Activated CD4-positive, alpha-beta memory T cell treated with anti-CD3 and anti-CD28 coated beads, Interleukin-2, amount 10 ng/mL, durations not matched to agents 7 days and 5 days (primary cell): ENCODE measurements around the gene LIMS1. TPM values are rescaled to one million over a fixed set of nuclear protein-coding genes. Genes with fewer than 3 reads are reported as not detected.
"Not testable (repeated sequence)": the region's sequence is repeated elsewhere in the genome, so short reads cannot be mapped to it uniquely, and the experiment has no call there.

Experiments used
- CTCF ChIA-PET: fragments of 350-600 bp; sonication (Branson Sonifier 250); formaldehyde crosslinking; loops from one replicate; lab custom pipeline; 2021; ENCODE audit warnings: antibody characterized with exemption, inconsistent platforms; lab: Charles Lee
- POLR2A ChIA-PET: fragments of 350-600 bp; sonication (Branson Sonifier 250); formaldehyde crosslinking; loops from one replicate; lab custom pipeline; 2021; ENCODE audit warnings: antibody characterized with exemption; lab: Charles Lee
- DNase-seq: peaks from one replicate; pipeline ENCODE4 v3.0.0-alpha.2; 2020
- H3K27ac Mint-ChIP-seq: one replicate; pipeline ENCODE4 v1.8.0; 2021; ENCODE audit warnings: mild to moderate bottlenecking, mixed read lengths
- H3K27me3 Mint-ChIP-seq: one replicate; pipeline ENCODE4 v1.8.0; 2021; ENCODE audit warnings: mixed read lengths
- H3K36me3 Mint-ChIP-seq: one replicate; pipeline ENCODE4 v1.8.0; 2021; ENCODE audit warnings: low read depth, mixed read lengths
- H3K4me1 Mint-ChIP-seq: one replicate; pipeline ENCODE4 v1.8.0; 2021; ENCODE audit warnings: mixed read lengths
- H3K4me3 Mint-ChIP-seq: one replicate; pipeline ENCODE4 v1.8.0; 2021; ENCODE audit warnings: mild to moderate bottlenecking, mixed read lengths
- H3K9me3 Mint-ChIP-seq: one replicate; pipeline ENCODE4 v1.8.0; 2021; ENCODE audit warnings: mixed read lengths
- total RNA-seq, 2 experiments: library from RNA; stranded (reverse); gene quantifications; one replicate each; pipeline ENCODE4 v1.2.3, GENCODE V29; 2021

The LIMS1 gene
- total RNA-seq, 2 experiments from 2014 or later = 129 to 136 TPM

DNA sequence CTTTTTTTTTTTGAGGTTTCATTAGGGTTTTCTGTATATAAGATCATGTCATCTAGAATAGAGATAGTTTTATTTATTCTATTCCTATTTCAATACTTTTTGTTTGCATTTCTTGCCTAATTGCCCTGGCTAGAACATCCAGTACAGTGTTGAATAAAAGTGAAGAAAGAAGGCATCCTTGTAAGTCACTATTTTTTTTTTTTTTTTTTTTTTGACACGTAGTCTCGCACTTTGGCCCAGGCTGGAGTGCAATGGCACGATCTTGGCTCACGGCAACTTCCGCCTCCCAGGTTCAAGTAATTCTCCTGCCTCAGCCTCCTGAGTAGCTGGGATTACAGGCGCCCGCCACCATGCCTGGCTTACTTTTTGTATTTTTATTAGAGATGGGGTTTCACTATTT lies 157.2 kb downstream of the LIMS1 start:
- Mint-ChIP-seq H3K4me3 (no peak overlapping the region), H3K27me3 (no peaks in the 10 kb centered on the region), H3K27ac (no peak overlapping the region), H3K36me3 (peaks cover 4% of the 10 kb centered on the region), H3K9me3 (no peaks in the 10 kb centered on the region), H3K4me1 (no peaks in the 10 kb centered on the region)
- ChIA-PET CTCF (no interaction called here), POLR2A (no interaction called here)
- no peak for DNase-seq

DNA sequence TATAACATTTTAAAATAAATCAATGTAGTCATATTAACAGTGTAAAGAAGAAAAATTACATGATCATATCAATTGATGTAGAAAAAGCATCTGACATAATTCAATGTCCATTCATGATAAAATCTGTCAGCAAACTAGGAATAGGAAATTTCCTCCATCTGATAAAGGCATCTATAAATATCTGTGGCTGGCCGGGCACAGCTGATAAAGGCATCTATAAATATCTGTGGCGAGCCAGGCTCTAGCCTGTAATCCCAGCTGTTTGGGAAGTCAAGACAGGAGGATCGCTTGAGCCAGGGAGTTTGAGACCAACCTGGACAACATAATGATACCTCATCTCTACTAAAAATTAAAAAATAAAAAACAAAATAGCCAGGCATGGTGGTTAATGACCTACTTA lies 166.9 kb downstream of the LIMS1 start:
- Mint-ChIP-seq H3K27ac (no peak overlapping the region), H3K36me3 (peaks cover under 1% of the 10 kb centered on the region), H3K27me3 (no peaks in the 10 kb centered on the region), H3K4me3 (no peak overlapping the region), H3K9me3 (no peaks in the 10 kb centered on the region), H3K4me1 (no peaks in the 10 kb centered on the region)
- CTCF ChIA-PET = no interaction called here
- POLR2A ChIA-PET = no interaction called here
- DNase-seq = no peak

DNA sequence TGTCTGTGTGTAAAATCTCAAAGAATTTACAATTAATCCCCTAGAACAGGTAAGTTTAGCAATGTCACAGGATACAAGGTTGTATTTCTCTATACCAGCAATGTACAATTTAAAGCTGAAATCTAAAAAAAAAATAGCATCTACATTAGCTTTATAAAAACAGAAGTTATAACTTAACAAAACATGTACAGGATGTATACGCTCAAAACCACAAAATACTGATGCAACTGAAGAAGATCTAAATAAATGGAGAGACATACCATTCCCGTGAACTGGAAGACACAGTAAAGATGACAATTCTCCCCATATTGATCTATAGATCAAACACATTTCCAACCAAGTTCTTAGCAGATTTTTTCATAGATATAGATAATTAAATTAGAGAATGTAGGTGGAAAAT lies 167.5 kb downstream of the LIMS1 start:
- no peak overlapping the region for H3K4me3 Mint-ChIP-seq
- H3K9me3 Mint-ChIP-seq = no peaks in the 10 kb centered on the region
- DNase-seq = no peak
- H3K4me1 Mint-ChIP-seq = no peaks in the 10 kb centered on the region
- ChIA-PET CTCF (no interaction called here), POLR2A (interaction anchor here (1.2 kb wide), 1 partner anchor 10 kb away, joined by 4 read pairs; no protein-coding TSS in a partner anchor)
- H3K36me3 Mint-ChIP-seq = peaks cover 4% of the 10 kb centered on the region
- no peak overlapping the region for H3K27ac Mint-ChIP-seq
- H3K27me3 Mint-ChIP-seq = no peaks in the 10 kb centered on the region

DNA sequence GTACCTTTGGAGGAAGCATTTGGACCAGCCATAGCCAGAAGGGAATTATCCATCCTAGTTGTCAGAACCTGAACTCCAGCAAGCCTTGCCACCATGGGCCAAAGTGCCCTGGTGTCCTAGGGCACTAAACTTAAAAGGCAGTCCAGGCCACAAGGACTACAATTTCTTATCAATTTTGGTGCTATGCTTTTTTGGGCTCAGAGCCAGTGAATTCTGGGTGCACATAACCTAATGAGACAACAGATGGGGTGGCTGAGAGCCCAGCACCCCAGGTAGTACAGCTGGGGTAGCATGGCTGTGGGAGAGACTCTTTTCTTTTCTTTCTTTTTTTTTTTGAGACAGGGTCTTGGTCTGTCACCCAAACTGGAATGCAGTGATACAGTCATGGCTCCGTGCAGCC lies 170.6 kb downstream of the LIMS1 start:
- Mint-ChIP-seq H3K4me3 (no peak overlapping the region), H3K4me1 (no peaks in the 10 kb centered on the region), H3K27me3 (peaks cover 4% of the 10 kb centered on the region), H3K27ac (no peak overlapping the region), H3K36me3 (peaks cover 4% of the 10 kb centered on the region), H3K9me3 (peaks cover 5% of the 10 kb centered on the region)
- ChIA-PET POLR2A (no interaction called here), CTCF (no interaction called here)
- no peak for DNase-seq

DNA sequence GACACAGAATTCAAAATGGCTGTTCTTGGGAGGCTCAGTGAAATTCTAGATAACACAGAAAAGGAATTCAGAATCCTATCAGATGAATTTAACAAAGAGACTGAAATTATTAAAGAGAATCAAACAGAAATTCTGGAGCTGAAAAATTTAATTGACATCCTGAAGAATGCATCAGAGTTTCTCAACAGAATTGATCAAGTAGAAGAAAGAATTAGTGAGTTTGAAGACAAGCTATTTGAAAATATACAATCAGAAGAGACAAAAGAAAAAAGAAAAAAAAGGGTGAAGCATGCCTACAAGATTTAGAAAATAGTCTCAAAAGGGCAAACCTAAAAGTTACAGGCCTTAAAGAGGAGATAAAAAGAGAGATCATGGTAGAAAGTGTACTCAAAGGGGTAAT lies 173.0 kb downstream of the LIMS1 start:
- Mint-ChIP-seq H3K27ac (no peak overlapping the region), H3K4me1 (no peaks in the 10 kb centered on the region), H3K27me3 (peaks cover 7% of the 10 kb centered on the region), H3K36me3 (peaks cover 4% of the 10 kb centered on the region), H3K9me3 (peaks cover 5% of the 10 kb centered on the region), H3K4me3 (no peak overlapping the region)
- ChIA-PET CTCF (interaction anchor here (0.7 to 0.8 kb wide), 2 partner anchors 11 to 22 kb away, joined by 3 to 5 read pairs; no protein-coding TSS in a partner anchor), POLR2A (interaction anchor here (1.2 kb wide), 1 partner anchor 102 kb away, joined by 3 read pairs; no protein-coding TSS in a partner anchor)
- no peak for DNase-seq

DNA sequence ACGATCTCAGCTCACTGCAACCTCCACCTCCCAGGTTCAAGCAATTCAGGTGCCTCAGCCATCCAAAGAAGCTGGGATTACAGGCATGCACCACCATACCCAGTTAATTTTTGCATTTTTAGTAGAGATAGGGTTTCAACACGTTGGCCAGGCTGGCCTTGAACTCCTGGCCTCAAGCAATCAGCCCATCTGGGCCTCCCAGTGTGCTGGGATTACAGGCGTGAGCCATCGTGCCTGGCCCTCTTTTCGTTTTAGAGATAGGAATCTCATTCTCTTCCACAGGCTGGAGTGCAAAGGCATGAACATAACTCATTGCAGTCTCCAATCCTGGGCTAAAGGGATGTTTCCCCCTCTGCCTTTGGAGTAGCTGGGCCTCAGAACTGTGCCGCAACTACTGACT lies 182.7 kb downstream of the LIMS1 start:
- H3K9me3 Mint-ChIP-seq, H3K4me3 Mint-ChIP-seq, POLR2A ChIA-PET, CTCF ChIA-PET, DNase-seq, H3K36me3 Mint-ChIP-seq, H3K27me3 Mint-ChIP-seq, H3K27ac Mint-ChIP-seq: not testable (repeated sequence)
- peaks cover 13% of the 10 kb centered on the region for H3K4me1 Mint-ChIP-seq

DNA sequence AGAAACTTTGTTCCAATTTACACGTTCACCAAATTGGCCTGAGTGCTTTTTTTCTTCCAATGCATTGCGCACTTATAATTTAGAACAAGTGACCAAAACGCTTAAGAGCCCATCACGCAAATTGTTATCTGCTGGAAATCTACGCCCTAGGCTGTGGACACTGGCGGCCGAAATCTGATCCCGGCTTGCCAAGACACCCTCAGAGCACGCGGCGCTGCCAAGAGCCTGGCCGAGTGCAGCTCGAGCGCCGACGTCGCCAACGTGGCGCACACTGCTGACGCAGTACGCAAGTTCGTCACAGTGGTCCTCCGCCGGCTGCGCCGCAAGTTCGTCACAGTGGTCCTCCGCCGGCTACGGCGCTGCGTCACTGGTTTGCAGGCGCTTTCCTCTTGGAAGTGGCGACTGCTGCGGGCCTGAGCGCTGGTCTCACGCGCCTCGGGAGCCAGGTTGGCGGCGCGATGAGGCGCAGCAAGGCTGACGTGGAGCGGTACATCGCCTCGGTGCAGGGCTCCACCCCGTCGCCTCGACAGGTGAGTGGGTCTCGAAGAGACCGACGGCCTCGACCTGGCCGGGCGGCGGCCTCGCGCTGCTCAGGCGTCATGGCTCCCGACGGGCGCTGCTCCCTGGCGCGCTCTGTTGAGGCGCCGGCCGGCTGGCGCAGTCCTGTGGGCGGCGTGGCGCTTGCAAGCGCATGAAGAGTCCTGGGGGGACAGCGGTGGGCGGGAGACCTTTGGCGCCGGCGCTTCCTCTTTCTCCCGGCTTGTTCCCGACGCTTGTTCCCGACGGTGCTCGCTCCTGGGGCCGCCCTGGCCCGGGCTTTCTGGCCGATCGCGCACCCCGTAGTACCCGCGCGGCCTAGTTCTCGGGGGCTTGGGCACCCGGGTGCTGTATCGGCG lies 185.1 kb downstream of the LIMS1 start, which contains the start of gene RANBP2:
Gene RANBP2 (plus strand): TSS at position 334 of the 896 bp plus-strand sequence. CDS start 125 bp downstream, at position 459.
- POLR2A ChIA-PET = interaction anchor here (0.8 to 1.1 kb wide), 5 partner anchors 78 to 125 kb away, joined by 3 to 4 read pairs (median 4); no protein-coding TSS in a partner anchor

DNA sequence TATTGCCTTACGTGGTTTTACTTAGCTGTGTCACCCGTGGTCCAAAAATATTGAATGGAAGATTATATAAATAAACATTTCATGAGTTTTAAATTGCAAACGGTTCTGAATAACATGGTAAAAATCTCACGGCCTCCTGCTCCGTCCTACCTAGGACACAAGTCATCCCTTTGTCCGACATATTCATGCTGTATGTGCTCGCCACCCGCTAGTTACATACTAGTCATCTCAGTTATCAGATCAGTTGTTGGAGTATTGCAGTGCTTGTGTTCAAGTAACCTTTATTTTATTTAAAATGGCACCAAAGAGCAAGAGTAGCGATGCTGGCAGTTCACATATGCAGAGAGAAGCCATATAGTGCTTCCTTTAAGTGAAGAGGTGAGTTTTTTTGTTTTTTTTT lies 191.8 kb downstream of the LIMS1 start:
- peaks cover 25% of the 10 kb centered on the region for H3K4me1 Mint-ChIP-seq
- H3K4me3 Mint-ChIP-seq, H3K27me3 Mint-ChIP-seq, H3K27ac Mint-ChIP-seq, H3K36me3 Mint-ChIP-seq, POLR2A ChIA-PET, DNase-seq, CTCF ChIA-PET, H3K9me3 Mint-ChIP-seq: not testable (repeated sequence)

More for the DNA sequence above, 185.1 kb downstream of the LIMS1 start, which contains the start of gene RANBP2:
- Mint-ChIP-seq H3K4me3 (peak within 1 kb of the TSS; percentile 85), H3K27ac (peak within 1 kb of the TSS; percentile 90), H3K27me3 (no peaks in the 10 kb centered on the region), H3K36me3 (no peaks in the 10 kb centered on the region), H3K4me1 (peaks cover 24% of the 10 kb centered on the region), H3K9me3 (no peaks in the 10 kb centered on the region)
- CTCF ChIA-PET = interaction anchor here (1.6 to 1.9 kb wide), 2 partner anchors 82 to 85 kb away, joined by 3 to 4 read pairs; no protein-coding TSS in a partner anchor
- DNase-seq = peak; percentile 95

DNA sequence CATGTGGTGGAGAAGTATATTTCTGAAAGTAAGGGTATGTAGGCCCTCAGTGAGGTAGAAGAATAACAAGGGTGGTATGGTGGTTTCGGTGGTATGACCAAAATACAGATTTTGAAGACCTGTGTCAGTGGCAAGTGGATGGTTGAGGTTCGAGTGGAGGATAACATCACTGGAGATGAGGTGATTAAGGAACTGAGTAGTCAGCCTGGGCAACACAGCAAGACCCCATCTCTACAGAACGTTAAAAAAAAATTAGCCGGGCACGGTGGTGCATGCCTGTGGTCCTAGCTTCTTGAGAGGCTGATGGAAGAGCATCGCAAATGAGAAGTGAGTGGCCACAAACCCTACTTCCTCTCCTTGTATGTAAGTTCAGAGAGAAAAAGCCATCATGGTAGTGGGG lies 200.4 kb downstream of the LIMS1 start:
- CTCF ChIA-PET, H3K9me3 Mint-ChIP-seq, H3K27me3 Mint-ChIP-seq, POLR2A ChIA-PET, H3K4me1 Mint-ChIP-seq, DNase-seq, H3K27ac Mint-ChIP-seq, H3K4me3 Mint-ChIP-seq: not testable (repeated sequence)
- H3K36me3 Mint-ChIP-seq = peaks cover 32% of the 10 kb centered on the region

Other genes starting within 250 kb of the LIMS1 start
- not detected for gene SULT1C2, start 245.6 kb upstream of the LIMS1 start, total RNA-seq
- gene SULT1C4, start 156.5 kb upstream of the LIMS1 start, total RNA-seq = not detected
- 10 to 100 TPM; 60.2 to 62.8 TPM for gene GCC2, start 85.3 kb upstream of the LIMS1 start, total RNA-seq
- 10 to 100 TPM; 51.1 to 58.9 TPM for gene RANBP2, start 185.0 kb downstream of the LIMS1 start, total RNA-seq